IPS DF 4.7 (cell line): ENCODE data around the gene ZNF670.
"Not testable (repeated sequence)": the region's sequence is repeated elsewhere in the genome, so short reads cannot be mapped to it uniquely, and the experiment has no call there.

Experiments used
- DNase-seq: peaks from one replicate; pipeline ENCODE4 v3.0.0-alpha.2; 2013; ENCODE audit warnings: low spot score; ENCODE audit errors: extremely low read depth

Gene ZNF670

GRCh38 chr1:247078258-247079140 is at the start of gene ZNF670:
ZNF670 (minus strand) TSS chr1:247078811; CDS start chr1:247078596, 215 bp downstream.
- DNase-seq, result peak; percentile 82

- not testable (repeated sequence) for DNase-seq
Observed at GRCh38 chr1:247127519-247128282, 49.1 kb upstream of the ZNF670 start.

- DNase-seq, result not testable (repeated sequence)
Observed at GRCh38 chr1:247126601-247127000, 48.0 kb upstream of the ZNF670 start.

GRCh38 chr1:247126166-247126565 is 47.6 kb upstream of the ZNF670 start:
- DNase-seq, result not testable (repeated sequence)

- DNase-seq, result no peak
Observed at GRCh38 chr1:247121382-247121781, 42.8 kb upstream of the ZNF670 start.

GRCh38 chr1:247120408-247120668 is 41.7 kb upstream of the ZNF670 start:
- not testable (repeated sequence) for DNase-seq

- DNase-seq, result no peak
Observed at GRCh38 chr1:247119600-247120407, 41.2 kb upstream of the ZNF670 start.

GRCh38 chr1:247118946-247119446 is 40.4 kb upstream of the ZNF670 start:
- peak; percentile 56 for DNase-seq

GRCh38 chr1:247115545-247115944 is 36.9 kb upstream of the ZNF670 start:
- no peak for DNase-seq

- no peak for DNase-seq
Observed at GRCh38 chr1:247115141-247115510, 36.5 kb upstream of the ZNF670 start.

- no peak for DNase-seq
Observed at GRCh38 chr1:247114351-247115140, 35.9 kb upstream of the ZNF670 start.

GRCh38 chr1:247113733-247114271 is 35.2 kb upstream of the ZNF670 start:
- no peak for DNase-seq

GRCh38 chr1:247113094-247113497 is 34.5 kb upstream of the ZNF670 start:
- DNase-seq, result no peak

GRCh38 chr1:247112479-247112781 is 33.8 kb upstream of the ZNF670 start:
- DNase-seq, result no peak

GRCh38 chr1:247111700-247112478 is 33.3 kb upstream of the ZNF670 start:
- no peak for DNase-seq

GRCh38 chr1:247111259-247111699 is 32.7 kb upstream of the ZNF670 start:
- DNase-seq, result no peak

- DNase-seq, result no peak
Observed at GRCh38 chr1:247110627-247111258, 32.1 kb upstream of the ZNF670 start.

GRCh38 chr1:247107694-247108093 is 29.1 kb upstream of the ZNF670 start:
- no peak for DNase-seq

- no peak for DNase-seq
Observed at GRCh38 chr1:247105966-247106365, 27.4 kb upstream of the ZNF670 start.
